Adrenal gland (tissue), 5 donors: ENCODE measurements around the gene SMIM11.

ENCODE experiments used
- CTCF ChIP-seq, 6 experiments: fragments of 450-650 bp in 4 of 6; fragments of 200-600 bp in 2 of 6; sonication (generic) in 1 of 6; IDR thresholded peaks; 1 replicate in 5 of 6; 2 replicates in 1 of 6; pipeline versions ENCODE4 v1.5.1 to v1.8.0; 2016 to 2021; ENCODE audit warnings: antibody characterized with exemption in 6 of 6, mild to moderate bottlenecking in 2 of 6, moderate library complexity in 1 of 6
- POLR2A ChIP-seq, 2 donors: fragments of 450-650 bp; IDR thresholded peaks; one replicate each; pipeline ENCODE4 v1.6.1; 2017; ENCODE audit warnings: antibody characterized with exemption in 2 of 2, mild to moderate bottlenecking in 2 of 2, moderate library complexity in 1 of 2
- donor health status: DM: no; HTN: no; CAD: no.

GRCh38 chr21:34358866-34359265, 16.4 kb upstream of the SMIM11 start:
- TF ChIP-seq CTCF (IDR thresholded peaks at IDR 0.05) (no peak), POLR2A (IDR thresholded peaks at IDR 0.05) (no peak)
